HG02759 (cell line): Measurements from ENCODE around the gene DUSP11.
"Not testable (repeated sequence)": the region's sequence is repeated elsewhere in the genome, so short reads cannot be mapped to it uniquely, and the experiment has no call there.

Source experiments
- ATAC-seq: cut with Tn5 transposase; IDR thresholded peaks from one replicate; pipeline ENCODE4 v1.9.1; 2021; ENCODE audit warnings: mild to moderate bottlenecking, moderate library complexity; ENCODE audit not compliant: unreplicated experiment

DUSP11 gene

DNA sequence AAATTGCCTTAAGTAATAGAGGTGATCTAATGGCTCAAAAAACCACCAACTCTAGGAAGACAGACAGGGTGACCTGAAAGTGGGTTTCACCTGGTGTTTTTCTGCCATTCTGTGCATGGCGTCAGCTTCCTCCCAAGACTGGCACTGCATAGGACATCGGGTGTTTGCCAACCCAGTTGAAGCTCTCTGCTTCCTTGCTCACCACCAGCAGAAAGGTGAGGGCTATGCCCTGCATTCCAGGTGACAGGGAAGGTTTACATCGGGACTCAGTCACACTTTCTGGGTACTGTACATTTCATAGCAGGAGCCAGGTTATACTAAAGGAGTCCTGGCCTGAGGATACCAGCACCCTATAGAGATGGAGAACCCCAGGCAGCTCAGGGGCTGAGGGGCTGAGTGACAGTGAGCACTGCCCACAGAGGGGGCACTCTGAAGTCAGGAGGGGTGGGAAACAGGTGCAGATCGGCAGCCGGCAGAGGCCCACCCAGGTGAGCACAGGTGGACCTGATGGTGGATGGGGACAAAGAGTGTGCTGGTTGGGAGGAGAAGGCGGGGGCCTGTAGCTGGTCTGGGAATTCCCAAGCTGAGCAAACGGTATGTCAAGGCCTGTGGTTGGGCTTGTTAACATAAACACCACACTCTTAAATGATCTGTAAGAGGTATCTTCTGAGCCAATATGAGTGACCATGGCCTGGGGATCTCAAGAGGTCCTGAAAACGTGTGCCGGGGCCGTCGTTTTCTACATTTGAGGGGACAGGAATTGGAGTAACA, 60.9 kb downstream of the DUSP11 start:
- ATAC-seq = no peak

DNA sequence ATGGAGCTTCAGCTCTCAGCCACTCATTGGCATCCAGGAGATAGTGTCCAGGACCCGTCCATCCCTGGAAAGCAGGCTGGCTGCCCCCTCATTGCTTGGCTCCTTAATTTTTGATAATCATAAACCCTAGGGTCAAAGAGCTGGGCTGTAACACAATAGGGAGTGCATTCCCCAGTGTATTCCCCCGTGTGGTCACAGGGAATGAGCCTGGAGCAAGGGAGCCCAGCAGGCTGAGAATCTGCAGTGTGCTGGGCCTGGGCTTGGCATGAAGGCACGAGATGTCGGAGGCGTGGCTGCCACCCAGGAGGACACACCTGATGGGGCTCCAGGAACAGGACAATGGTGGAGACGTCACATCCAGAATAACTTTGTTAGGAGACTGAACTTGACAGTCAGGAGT, 61.5 kb downstream of the DUSP11 start:
- ATAC-seq = no peak

DNA sequence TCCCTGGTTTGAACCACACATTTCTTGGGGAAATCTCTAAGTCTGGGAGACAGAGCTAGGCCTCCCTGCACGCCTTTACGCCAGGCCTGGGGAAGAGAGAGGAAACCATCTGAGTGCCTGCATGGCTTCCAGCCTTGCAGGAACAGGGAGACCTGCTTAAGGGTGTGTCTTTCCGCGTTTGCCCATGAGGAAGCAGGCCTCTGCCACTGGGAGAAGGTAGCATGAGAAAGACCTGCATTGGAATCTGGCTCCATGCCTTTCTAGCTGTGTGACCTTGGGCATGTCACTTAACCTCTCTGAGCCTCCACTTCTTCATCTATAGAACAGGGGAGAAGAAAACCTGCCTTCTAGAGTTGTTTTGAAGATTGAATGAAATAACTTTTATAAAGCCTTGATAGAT, 62.2 kb downstream of the DUSP11 start:
- ATAC-seq = not testable (repeated sequence)

DNA sequence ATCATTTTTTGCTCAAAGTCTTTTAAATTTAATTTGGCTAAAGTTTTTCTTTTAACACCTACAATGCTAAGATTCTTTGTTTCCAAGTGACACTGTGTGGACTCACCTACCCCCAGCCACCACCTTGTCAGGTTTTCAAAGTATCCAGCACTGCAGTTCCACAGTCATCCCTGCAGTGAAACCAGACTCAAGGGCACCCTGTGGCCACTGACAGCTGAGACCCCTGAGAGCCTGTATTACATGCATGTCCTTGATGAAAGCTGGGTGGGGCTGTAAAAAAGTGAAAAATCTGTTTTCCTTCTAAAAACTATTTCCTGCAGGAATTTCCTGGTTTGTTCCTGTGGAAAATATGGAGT, 62.7 kb downstream of the DUSP11 start:
- no peak for ATAC-seq

DNA sequence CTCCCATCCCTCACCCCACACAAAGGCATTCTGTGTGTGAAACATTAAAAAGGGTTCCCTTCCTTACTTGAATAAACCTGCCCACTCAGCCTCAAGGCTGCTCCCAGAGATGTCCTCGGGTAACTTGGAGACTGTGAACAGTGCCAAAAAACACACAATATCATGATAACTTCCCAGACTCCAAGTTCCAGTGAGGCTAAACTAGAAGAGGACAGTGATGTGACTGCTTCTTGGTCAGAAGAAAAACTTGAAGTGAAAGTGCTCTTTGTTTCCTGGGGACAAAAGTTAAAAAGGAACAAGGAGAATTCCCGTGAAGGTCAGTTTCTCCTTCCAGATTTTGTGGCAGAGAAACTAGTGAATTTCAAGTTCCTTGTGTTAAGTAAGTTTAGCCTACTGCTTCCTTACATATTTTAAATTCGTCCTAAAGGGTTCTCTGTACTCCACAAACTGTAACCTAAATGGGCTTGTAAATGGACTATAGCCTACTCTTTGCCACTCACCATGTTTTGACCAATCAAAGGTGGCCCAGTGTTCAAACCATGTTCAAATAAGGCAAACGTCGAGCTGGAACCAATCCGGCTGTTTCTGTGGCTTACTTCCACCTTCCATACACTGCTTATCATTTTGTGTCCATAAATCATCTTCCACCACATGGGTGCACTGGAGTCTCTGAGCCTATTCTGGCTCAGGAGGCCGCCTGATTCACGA, 63.2 kb downstream of the DUSP11 start:
- ATAC-seq = no peak

DNA sequence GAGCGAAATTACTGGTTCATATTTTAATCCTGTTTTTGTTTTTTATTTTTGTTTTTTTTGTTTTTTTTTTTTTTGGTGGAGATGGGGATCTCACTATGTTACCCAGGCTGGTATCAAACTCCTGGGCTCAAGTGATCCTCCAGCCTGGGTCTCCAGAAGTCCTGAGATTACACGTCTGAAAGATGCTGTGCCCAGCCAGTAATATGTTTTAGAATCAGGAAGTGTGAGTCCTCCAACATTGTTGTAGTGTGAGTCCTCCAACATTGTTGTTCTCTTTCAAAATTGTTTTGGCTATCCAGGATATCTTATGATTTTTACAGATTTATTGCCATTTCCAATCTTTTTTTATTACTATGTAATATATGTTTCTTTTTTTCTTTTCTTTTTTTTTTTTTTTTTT, 65.8 kb downstream of the DUSP11 start:
- no peak for ATAC-seq
